Measurements from ENCODE around the gene LARP4B. TPM values are rescaled to one million over a fixed set of nuclear protein-coding genes. Genes with fewer than 3 reads are reported as not detected.

The LARP4B gene
- total RNA-seq, 2 donors from 2014 or later: 42.2 to 70.6 TPM

- Histone ChIP-seq H3K4me1 (ENCODE audit: control insufficient read depth in 1 of 2, low read depth in 2 of 2) (no peaks in the 10 kb centered on the region), H3K27me3 (replicated peaks; ENCODE audit: insufficient read depth) (no peaks in the 10 kb centered on the region), H3K9me3 (peaks cover 20% of the 10 kb centered on the region), H3K27ac (no peak overlapping the region), H3K4me3 (no peak overlapping the region), H3K36me3 (no peaks in the 10 kb centered on the region)
- DNase-seq (ENCODE audit: low spot score) (no peak), ATAC-seq (ENCODE audit: insufficient number of reproducible peaks, low FRiP score, low read depth) (no peak)
- no peak for TF ChIP-seq CTCF (IDR thresholded peaks at IDR 0.05)
Measured at GRCh38 chr10:761376-761775, 170.1 kb downstream of the LARP4B start.

GRCh38 chr10:760622-761021 lies 170.9 kb downstream of the LARP4B start:
- TF ChIP-seq CTCF (IDR thresholded peaks at IDR 0.05): no peak
- DNase-seq (ENCODE audit: low spot score): no peak
- Histone ChIP-seq H3K9me3 (peaks cover 20% of the 10 kb centered on the region), H3K27ac (no peak overlapping the region), H3K4me1 (ENCODE audit: control insufficient read depth in 1 of 2, low read depth in 2 of 2) (no peaks in the 10 kb centered on the region), H3K36me3 (no peaks in the 10 kb centered on the region), H3K27me3 (replicated peaks; ENCODE audit: insufficient read depth) (no peaks in the 10 kb centered on the region), H3K4me3 (no peak overlapping the region)
- ATAC-seq (ENCODE audit: insufficient number of reproducible peaks, low FRiP score, low read depth): no peak

- DNase-seq (ENCODE audit: low spot score) (no peak), ATAC-seq (ENCODE audit: insufficient number of reproducible peaks, low FRiP score, low read depth) (no peak)
- Histone ChIP-seq H3K9me3 (peaks cover 20% of the 10 kb centered on the region), H3K36me3 (no peaks in the 10 kb centered on the region), H3K27me3 (replicated peaks; ENCODE audit: insufficient read depth) (no peaks in the 10 kb centered on the region), H3K4me3 (no peak overlapping the region), H3K4me1 (ENCODE audit: control insufficient read depth in 1 of 2, low read depth in 2 of 2) (no peaks in the 10 kb centered on the region), H3K27ac (no peak overlapping the region)
- no peak for TF ChIP-seq CTCF (IDR thresholded peaks at IDR 0.05)
Measured at GRCh38 chr10:759898-760477, 171.5 kb downstream of the LARP4B start.

Other genes with a start within 250 kb of the LARP4B start
- 10 to 100 TPM; 36.8 to 44.0 TPM for gene DIP2C, start 242.0 kb downstream of the LARP4B start, total RNA-seq
- 100 to 1,000 TPM in 1 of 2 donors, 10 to 100 TPM in 1; 31.7 to 105 TPM for gene GTPBP4, start 56.7 kb upstream of the LARP4B start, total RNA-seq
- not detected for gene IDI2, start 94.2 kb upstream of the LARP4B start, total RNA-seq
- gene IDI1, start 117.4 kb upstream of the LARP4B start, total RNA-seq: 10 to 100 TPM; 19.2 to 26.7 TPM
- gene WDR37, start 124.7 kb upstream of the LARP4B start, total RNA-seq: 10 to 100 TPM; 18.3 to 24.6 TPM

All from thoracic aorta (tissue), 2 donors.